ENCODE data around the gene TESMIN. TPM values are rescaled to one million over a fixed set of nuclear protein-coding genes. Genes with fewer than 3 reads are reported as not detected.

The TESMIN gene
- polyA plus RNA-seq, 1 donor (not counting 4 experiments of a cell fraction or from before 2014, with no cell fraction given): 4.0 TPM

GRCh38 chr11:68661697-68662603 is 89.4 kb downstream of the TESMIN start:
- FAIRE-seq (no peak), DNase-seq (ENCODE audit: low read depth, low spot score) (no peak)
- H3K9me1 ChIP-seq (ENCODE audit: control insufficient read depth, extremely low read depth, insufficient read depth, low read length): no peaks in the 10 kb centered on the region
- H3K4me3 ChIP-seq (ENCODE audit: control insufficient read depth in 2 of 3, extremely low read depth in 1 of 3, insufficient read depth in 2 of 3, low read depth in 1 of 3, low read length in 3 of 3): no peak overlapping the region
- H3K27me3 ChIP-seq (ENCODE audit: control insufficient read depth, extremely low read depth, insufficient read depth, low read length): peaks cover 6% of the 10 kb centered on the region
- TF ChIP-seq EZH2 (IDR thresholded peaks at IDR 0.05; ENCODE audit: low read length) (no peak), CTCF (optimal IDR thresholded peaks at IDR 0.05 in 1 of 3, IDR thresholded peaks at IDR 0.05 in 1 of 3, conservative IDR thresholded peaks at IDR 0.05 in 1 of 3; ENCODE audit: extremely low read depth in 1 of 3, insufficient read depth in 2 of 3, low read length in 3 of 3) (no peak)
- no peak overlapping the region for H2AFZ ChIP-seq (ENCODE audit: control insufficient read depth, low read length)
- H3K9ac ChIP-seq (ENCODE audit: control insufficient read depth, extremely low read depth, insufficient read depth, low read length): no peak overlapping the region
- no peaks in the 10 kb centered on the region for H3K79me2 ChIP-seq (ENCODE audit: control insufficient read depth, insufficient read depth, low read length)
- H3K9me3 ChIP-seq (ENCODE audit: control insufficient read depth, low read depth, low read length): no peaks in the 10 kb centered on the region
- H4K20me1 ChIP-seq (ENCODE audit: control insufficient read depth, extremely low read depth, insufficient read depth, low read length): no peaks in the 10 kb centered on the region
- no peak overlapping the region for H3K4me2 ChIP-seq (ENCODE audit: control insufficient read depth, extremely low read depth, insufficient read depth, low read depth, low read length)
- no peaks in the 10 kb centered on the region for H3K36me3 ChIP-seq (ENCODE audit: control insufficient read depth in 2 of 2, extremely low read depth in 1 of 2, insufficient read depth in 2 of 2, low read length in 2 of 2)
- dilution Hi-C loops (cut with MboI; ENCODE audit: extremely low pct_ligation_motif_present, low sequenced_read_pairs): no loop called here
- H3K4me1 ChIP-seq (ENCODE audit: control insufficient read depth, extremely low read depth, insufficient read depth, low read length): no peaks in the 10 kb centered on the region
- H3K27ac ChIP-seq (ENCODE audit: control insufficient read depth, insufficient read depth, low read length): no peak overlapping the region

DNA sequence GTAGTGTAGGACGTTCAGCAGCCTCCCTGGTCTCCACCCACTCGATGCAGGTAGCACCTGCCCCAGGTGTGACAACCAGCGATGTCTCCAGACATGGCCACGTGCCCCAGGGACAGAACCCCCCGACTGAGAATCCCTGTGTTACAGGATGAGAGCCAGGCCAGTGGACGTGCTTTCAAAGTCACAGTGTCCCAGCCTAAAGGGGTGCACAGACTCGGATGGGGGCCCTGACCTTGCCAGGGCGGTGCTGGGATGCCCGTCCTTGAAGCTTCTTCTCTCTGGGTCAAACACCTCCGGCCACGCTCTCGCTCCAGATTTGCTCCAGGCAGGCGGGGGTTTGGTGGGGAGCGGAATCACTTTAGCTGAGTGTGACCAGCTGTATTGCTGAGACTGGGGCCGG is 90.3 kb downstream of the TESMIN start:
- Histone ChIP-seq H3K27ac (ENCODE audit: control insufficient read depth, insufficient read depth, low read length) (no peak overlapping the region), H3K9me3 (ENCODE audit: control insufficient read depth, low read depth, low read length) (no peaks in the 10 kb centered on the region), H3K27me3 (ENCODE audit: control insufficient read depth, extremely low read depth, insufficient read depth, low read length) (peaks cover 6% of the 10 kb centered on the region)

More for the DNA sequence above, 90.3 kb downstream of the TESMIN start:
- Histone ChIP-seq H3K4me2 (ENCODE audit: control insufficient read depth, extremely low read depth, insufficient read depth, low read depth, low read length) (no peak overlapping the region), H3K36me3 (ENCODE audit: control insufficient read depth in 2 of 2, extremely low read depth in 1 of 2, insufficient read depth in 2 of 2, low read length in 2 of 2) (no peaks in the 10 kb centered on the region), H3K4me1 (ENCODE audit: control insufficient read depth, extremely low read depth, insufficient read depth, low read length) (no peaks in the 10 kb centered on the region), H3K9ac (ENCODE audit: control insufficient read depth, extremely low read depth, insufficient read depth, low read length) (no peak overlapping the region), H2AFZ (ENCODE audit: control insufficient read depth, low read length) (no peak overlapping the region), H3K9me1 (ENCODE audit: control insufficient read depth, extremely low read depth, insufficient read depth, low read length) (no peaks in the 10 kb centered on the region), H4K20me1 (ENCODE audit: control insufficient read depth, extremely low read depth, insufficient read depth, low read length) (no peaks in the 10 kb centered on the region), H3K4me3 (ENCODE audit: control insufficient read depth in 2 of 3, extremely low read depth in 1 of 3, insufficient read depth in 2 of 3, low read depth in 1 of 3, low read length in 3 of 3) (no peak overlapping the region), H3K79me2 (ENCODE audit: control insufficient read depth, insufficient read depth, low read length) (no peaks in the 10 kb centered on the region)
- no peak for TF ChIP-seq CTCF (optimal IDR thresholded peaks at IDR 0.05 in 1 of 3, IDR thresholded peaks at IDR 0.05 in 1 of 3, conservative IDR thresholded peaks at IDR 0.05 in 1 of 3; ENCODE audit: extremely low read depth in 1 of 3, insufficient read depth in 2 of 3, low read length in 3 of 3)
- TF ChIP-seq EZH2 (IDR thresholded peaks at IDR 0.05; ENCODE audit: low read length): no peak
- dilution Hi-C loops (cut with MboI; ENCODE audit: extremely low pct_ligation_motif_present, low sequenced_read_pairs): no loop called here
- FAIRE-seq (no peak), DNase-seq (ENCODE audit: low read depth, low spot score) (no peak)
